Measurements from ENCODE around the gene TBC1D21.

Gene TBC1D21

GRCh38 chr15:73857193-73857920 lies 16.0 kb upstream of the TBC1D21 start:
- TF ChIP-seq CTCF (IDR thresholded peaks at IDR 0.05; ENCODE audit: low read depth, low read length) = no peak
- H3K4me3 ChIP-seq (replicated peaks in 1 of 2; ENCODE audit: low read depth in 2 of 2, low read length in 2 of 2) = no peak overlapping the region
- no peak for DNase-seq (ENCODE audit: low read depth in 2 of 2)

- H3K4me3 ChIP-seq (replicated peaks in 1 of 2; ENCODE audit: low read depth in 2 of 2, low read length in 2 of 2) = no peak overlapping the region
- no peak for TF ChIP-seq CTCF (IDR thresholded peaks at IDR 0.05; ENCODE audit: low read depth, low read length)
- no peak for DNase-seq (ENCODE audit: low read depth in 2 of 2)
Observed at GRCh38 chr15:73858062-73858461, 15.3 kb upstream of the TBC1D21 start.

- DNase-seq (ENCODE audit: low read depth in 2 of 2) = no peak
- TF ChIP-seq CTCF (IDR thresholded peaks at IDR 0.05; ENCODE audit: low read depth, low read length) = no peak
- H3K4me3 ChIP-seq (replicated peaks in 1 of 2; ENCODE audit: low read depth in 2 of 2, low read length in 2 of 2) = no peak overlapping the region
Observed at GRCh38 chr15:73862276-73862675, 11.1 kb upstream of the TBC1D21 start.

GRCh38 chr15:73865379-73865778 lies 8.0 kb upstream of the TBC1D21 start:
- DNase-seq (ENCODE audit: low read depth in 2 of 2) = no peak
- H3K4me3 ChIP-seq (replicated peaks in 1 of 2; ENCODE audit: low read depth in 2 of 2, low read length in 2 of 2) = no peak overlapping the region
- TF ChIP-seq CTCF (IDR thresholded peaks at IDR 0.05; ENCODE audit: low read depth, low read length) = no peak

- no peak overlapping the region for H3K4me3 ChIP-seq (replicated peaks in 1 of 2; ENCODE audit: low read depth in 2 of 2, low read length in 2 of 2)
- no peak for DNase-seq (ENCODE audit: low read depth in 2 of 2)
- TF ChIP-seq CTCF (IDR thresholded peaks at IDR 0.05; ENCODE audit: low read depth, low read length) = no peak
Observed at GRCh38 chr15:73865904-73866303, 7.5 kb upstream of the TBC1D21 start.

GRCh38 chr15:73866481-73866880 lies 6.9 kb upstream of the TBC1D21 start:
- no peak for TF ChIP-seq CTCF (IDR thresholded peaks at IDR 0.05; ENCODE audit: low read depth, low read length)
- no peak for DNase-seq (ENCODE audit: low read depth in 2 of 2)
- H3K4me3 ChIP-seq (replicated peaks in 1 of 2; ENCODE audit: low read depth in 2 of 2, low read length in 2 of 2) = no peak overlapping the region
